ENCODE measurements around the gene EID3.

DNA sequence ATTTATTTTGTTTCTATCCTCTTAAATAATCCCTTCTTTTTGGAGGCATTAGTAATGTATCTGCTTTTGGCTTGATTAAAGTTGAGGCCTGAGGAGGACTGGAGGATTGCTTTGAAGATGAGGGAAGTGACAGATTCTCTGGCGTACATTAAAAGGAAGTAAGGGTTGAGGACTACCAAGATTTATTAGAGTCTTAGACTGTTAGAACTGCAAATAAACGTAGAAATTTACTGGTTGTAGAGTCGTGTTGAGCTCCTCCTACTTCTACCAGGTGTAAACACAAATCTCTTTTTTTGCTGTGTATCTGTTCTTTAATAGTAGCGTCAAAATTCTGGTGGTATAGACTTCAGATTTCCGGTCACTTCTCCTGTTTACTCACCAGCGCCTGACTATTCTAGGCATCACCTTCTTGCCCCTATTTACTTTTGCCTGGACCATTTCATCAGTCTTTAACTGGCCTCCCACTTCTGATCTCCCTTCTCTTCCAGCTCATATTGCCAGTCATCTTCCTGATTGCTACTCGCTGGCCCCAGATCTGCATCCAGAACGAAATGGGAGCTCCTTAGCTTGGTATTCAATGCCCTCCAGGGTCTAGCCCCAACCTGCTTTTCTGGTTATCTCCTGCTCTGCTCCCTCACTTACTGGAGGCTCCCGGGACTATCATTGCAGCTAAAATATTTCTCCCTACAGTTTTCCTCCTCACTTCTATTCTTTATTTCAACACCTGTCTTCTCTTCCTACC, 8.4 kb upstream of the EID3 start:
- TF ChIP-seq JUND (IDR thresholded peaks at IDR 0.05) (no peak), EZH2phosphoT487 (IDR thresholded peaks at IDR 0.05; ENCODE audit: borderline replicate concordance) (no peak), YY1 (IDR thresholded peaks at IDR 0.05; ENCODE audit: extremely low read depth, insufficient replicate concordance, low read depth, low read length) (no peak), SIN3A (IDR thresholded peaks at IDR 0.05; ENCODE audit: low read depth) (no peak), POLR2A (IDR thresholded peaks at IDR 0.05; ENCODE audit: borderline replicate concordance, extremely low read depth, insufficient read depth, insufficient read length) (no peak), EZH2 (IDR thresholded peaks at IDR 0.05) (no peak)
- TF ChIP-seq, protein P1, sequence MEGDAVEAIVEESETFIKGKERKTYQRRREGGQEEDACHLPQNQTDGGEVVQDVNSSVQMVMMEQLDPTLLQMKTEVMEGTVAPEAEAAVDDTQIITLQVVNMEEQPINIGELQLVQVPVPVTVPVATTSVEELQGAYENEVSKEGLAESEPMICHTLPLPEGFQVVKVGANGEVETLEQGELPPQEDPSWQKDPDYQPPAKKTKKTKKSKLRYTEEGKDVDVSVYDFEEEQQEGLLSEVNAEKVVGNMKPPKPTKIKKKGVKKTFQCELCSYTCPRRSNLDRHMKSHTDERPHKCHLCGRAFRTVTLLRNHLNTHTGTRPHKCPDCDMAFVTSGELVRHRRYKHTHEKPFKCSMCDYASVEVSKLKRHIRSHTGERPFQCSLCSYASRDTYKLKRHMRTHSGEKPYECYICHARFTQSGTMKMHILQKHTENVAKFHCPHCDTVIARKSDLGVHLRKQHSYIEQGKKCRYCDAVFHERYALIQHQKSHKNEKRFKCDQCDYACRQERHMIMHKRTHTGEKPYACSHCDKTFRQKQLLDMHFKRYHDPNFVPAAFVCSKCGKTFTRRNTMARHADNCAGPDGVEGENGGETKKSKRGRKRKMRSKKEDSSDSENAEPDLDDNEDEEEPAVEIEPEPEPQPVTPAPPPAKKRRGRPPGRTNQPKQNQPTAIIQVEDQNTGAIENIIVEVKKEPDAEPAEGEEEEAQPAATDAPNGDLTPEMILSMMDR (IDR thresholded peaks at IDR 0.05 in 2 of 3, conservative IDR thresholded peaks at IDR 0.05 in 1 of 3; ENCODE audit: borderline replicate concordance in 1 of 3, insufficient read depth in 1 of 3, low read depth in 2 of 3, low read length in 2 of 3) = no peak
- TF ChIP-seq, protein P2, sequence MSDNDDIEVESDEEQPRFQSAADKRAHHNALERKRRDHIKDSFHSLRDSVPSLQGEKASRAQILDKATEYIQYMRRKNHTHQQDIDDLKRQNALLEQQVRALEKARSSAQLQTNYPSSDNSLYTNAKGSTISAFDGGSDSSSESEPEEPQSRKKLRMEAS (IDR thresholded peaks at IDR 0.05) = no peak
- TF ChIP-seq, protein P3, sequence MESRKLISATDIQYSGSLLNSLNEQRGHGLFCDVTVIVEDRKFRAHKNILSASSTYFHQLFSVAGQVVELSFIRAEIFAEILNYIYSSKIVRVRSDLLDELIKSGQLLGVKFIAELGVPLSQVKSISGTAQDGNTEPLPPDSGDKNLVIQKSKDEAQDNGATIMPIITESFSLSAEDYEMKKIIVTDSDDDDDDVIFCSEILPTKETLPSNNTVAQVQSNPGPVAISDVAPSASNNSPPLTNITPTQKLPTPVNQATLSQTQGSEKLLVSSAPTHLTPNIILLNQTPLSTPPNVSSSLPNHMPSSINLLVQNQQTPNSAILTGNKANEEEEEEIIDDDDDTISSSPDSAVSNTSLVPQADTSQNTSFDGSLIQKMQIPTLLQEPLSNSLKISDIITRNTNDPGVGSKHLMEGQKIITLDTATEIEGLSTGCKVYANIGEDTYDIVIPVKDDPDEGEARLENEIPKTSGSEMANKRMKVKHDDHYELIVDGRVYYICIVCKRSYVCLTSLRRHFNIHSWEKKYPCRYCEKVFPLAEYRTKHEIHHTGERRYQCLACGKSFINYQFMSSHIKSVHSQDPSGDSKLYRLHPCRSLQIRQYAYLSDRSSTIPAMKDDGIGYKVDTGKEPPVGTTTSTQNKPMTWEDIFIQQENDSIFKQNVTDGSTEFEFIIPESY (IDR thresholded peaks at IDR 0.05; ENCODE audit: extremely low read depth, insufficient replicate concordance, low read length) = no peak
